Epithelial cell of esophagus (primary cell): Measurements from ENCODE around the gene CENPK.
"Not testable (repeated sequence)": the region's sequence is repeated elsewhere in the genome, so short reads cannot be mapped to it uniquely, and the experiment has no call there.

Experiments
- DNase-seq: peaks from one replicate; pipeline ENCODE4 v3.0.0; 2010; ENCODE audit warnings: low read depth
- H3K4me3 ChIP-seq: 2 replicates; pipeline ENCODE4 v1.5.1; 2011; ENCODE audit warnings: mild to moderate bottlenecking, low read length, control low read depth
- TF ChIP-seq, protein P1 (sequence below): IDR thresholded peaks from 2 replicates; pipeline ENCODE4 v1.5.1; 2011; ENCODE audit warnings: low read depth, mild to moderate bottlenecking, low read length, control low read depth, inconsistent platforms; ENCODE audit not compliant: insufficient read depth; ENCODE audit errors: missing control alignments

CENPK gene, protein sequence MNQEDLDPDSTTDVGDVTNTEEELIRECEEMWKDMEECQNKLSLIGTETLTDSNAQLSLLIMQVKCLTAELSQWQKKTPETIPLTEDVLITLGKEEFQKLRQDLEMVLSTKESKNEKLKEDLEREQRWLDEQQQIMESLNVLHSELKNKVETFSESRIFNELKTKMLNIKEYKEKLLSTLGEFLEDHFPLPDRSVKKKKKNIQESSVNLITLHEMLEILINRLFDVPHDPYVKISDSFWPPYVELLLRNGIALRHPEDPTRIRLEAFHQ

DNA sequence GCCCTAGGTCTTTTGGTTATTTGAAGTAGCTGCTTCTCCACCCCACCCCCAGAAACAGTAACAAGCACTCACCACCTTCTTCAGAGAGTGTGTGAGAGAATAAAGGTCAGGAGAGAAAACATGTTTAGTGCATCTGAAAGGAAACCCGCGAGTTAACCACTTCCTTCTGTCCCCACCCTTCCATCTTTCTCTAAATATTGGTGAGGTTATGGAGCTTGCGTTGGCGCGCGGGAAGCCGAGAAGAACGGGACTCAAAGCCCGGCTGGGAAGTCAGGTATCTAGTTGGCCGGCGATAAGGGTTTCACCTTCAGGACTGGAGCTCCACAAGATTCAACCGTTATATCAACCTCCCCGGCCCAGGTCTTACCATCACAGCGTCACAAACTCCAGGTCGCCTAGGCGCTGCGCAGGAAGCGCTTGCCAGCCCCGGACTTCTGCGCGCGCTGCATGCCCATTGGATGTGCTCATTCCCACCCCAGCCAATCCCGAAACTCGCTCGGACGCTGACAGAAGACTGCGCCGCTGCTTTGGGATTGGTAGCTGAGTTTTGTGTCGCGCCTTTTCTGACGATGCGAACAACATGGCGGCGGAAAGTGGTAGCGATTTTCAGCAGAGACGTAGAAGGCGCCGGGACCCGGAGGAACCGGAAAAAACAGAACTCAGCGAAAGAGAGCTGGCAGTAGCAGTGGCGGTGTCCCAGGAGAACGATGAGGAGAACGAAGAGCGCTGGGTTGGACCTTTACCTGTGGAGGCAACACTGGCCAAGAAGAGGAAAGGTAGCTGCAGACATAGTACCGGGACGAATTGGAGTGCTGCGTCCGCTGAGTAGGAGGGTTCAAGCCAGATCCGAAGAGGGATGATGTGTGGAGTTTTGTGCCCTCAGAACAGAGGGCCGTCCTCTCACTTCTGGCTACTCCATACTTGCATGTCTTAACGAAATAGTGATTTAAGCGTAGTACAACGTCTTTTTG is at the start of gene CENPK, which contains the start of gene PPWD1:
CENPK (minus strand) TSS at position 438 of the 971 bp plus-strand sequence. CDS start 8,261 bp downstream, outside the sequence.
PPWD1 (plus strand) TSS at position 566 of the 971 bp plus-strand sequence; CDS start at position 581, 15 bp downstream.
- TF ChIP-seq, protein P1, sequence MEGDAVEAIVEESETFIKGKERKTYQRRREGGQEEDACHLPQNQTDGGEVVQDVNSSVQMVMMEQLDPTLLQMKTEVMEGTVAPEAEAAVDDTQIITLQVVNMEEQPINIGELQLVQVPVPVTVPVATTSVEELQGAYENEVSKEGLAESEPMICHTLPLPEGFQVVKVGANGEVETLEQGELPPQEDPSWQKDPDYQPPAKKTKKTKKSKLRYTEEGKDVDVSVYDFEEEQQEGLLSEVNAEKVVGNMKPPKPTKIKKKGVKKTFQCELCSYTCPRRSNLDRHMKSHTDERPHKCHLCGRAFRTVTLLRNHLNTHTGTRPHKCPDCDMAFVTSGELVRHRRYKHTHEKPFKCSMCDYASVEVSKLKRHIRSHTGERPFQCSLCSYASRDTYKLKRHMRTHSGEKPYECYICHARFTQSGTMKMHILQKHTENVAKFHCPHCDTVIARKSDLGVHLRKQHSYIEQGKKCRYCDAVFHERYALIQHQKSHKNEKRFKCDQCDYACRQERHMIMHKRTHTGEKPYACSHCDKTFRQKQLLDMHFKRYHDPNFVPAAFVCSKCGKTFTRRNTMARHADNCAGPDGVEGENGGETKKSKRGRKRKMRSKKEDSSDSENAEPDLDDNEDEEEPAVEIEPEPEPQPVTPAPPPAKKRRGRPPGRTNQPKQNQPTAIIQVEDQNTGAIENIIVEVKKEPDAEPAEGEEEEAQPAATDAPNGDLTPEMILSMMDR = no peak
- peak within 1 kb of the TSS; percentile 99 for H3K4me3 ChIP-seq

DNA sequence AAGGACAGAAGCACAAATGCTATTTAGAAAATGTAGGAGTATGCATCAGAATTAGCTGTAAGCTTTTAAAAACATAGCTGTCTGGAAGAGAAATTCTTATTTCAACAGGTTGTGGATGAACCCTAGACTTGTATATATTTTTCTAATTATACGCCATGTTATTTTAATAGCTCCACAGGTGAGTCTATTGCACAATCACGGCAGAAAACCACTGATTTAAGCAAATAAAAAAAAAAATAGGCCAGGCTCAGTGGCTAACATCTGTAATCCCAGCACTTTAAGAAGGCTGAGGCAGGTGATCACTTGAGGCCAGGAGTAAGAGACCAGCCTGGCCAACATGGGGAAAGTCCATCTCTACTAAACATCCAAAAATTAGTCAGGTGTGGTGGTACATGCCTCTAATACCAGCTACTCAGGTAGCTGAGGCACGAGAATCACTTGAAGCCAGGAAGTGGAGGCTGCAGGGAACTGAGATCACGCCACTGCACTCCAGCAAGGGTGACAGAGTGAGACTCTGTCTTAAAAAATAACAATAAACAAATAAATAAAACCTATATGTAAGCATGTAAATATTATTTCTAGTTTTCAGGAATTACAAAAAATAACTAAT is 49.4 kb upstream of the CENPK start:
- TF ChIP-seq, protein P1 = no peak
- no peak for DNase-seq
- no peak overlapping the region for H3K4me3 ChIP-seq

More for the DNA sequence above, at the start of gene CENPK, which contains the start of gene PPWD1:
- DNase-seq = peak; percentile 98

DNA sequence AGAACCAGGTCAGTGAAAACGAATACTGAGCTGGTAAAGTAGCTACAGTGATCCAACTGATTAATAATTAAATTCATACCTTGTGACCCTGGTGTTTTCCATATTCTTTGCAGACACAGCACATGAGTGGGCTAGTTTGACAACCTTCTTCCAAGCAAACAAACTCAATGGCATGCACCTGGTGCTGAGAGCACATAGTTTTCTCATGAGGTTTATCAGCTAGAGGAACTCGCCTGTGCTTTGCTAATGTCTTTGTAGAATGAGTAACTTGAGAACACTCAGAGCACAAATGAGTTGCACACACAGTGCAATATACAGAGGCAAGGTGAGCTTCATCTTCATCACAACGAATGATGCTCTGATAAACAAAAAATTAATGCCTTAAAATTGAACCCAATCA is 48.6 kb upstream of the CENPK start:
- DNase-seq = peak; percentile 92
- TF ChIP-seq, protein P1 = no peak
- H3K4me3 ChIP-seq = no peak overlapping the region

DNA sequence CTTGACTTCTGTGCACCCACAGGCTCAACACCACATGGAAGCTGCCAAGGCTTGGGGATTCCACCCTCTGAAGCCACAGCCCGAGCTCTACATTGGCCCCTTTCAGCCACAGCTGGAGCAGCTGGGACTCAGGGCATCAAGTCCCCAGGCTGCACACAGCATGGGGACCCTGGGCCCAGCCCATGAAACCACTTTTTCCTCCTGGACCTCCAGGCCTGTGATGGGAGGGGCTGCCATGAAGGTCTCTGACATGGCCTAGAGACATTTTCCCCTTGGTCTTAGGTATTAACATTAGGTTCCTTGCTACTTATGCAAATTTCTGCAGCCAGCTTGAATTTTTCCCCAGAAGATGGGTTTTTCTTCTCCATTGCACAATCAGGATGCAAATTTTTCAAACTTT is 38.8 kb upstream of the CENPK start:
- not testable (repeated sequence) for DNase-seq

DNA sequence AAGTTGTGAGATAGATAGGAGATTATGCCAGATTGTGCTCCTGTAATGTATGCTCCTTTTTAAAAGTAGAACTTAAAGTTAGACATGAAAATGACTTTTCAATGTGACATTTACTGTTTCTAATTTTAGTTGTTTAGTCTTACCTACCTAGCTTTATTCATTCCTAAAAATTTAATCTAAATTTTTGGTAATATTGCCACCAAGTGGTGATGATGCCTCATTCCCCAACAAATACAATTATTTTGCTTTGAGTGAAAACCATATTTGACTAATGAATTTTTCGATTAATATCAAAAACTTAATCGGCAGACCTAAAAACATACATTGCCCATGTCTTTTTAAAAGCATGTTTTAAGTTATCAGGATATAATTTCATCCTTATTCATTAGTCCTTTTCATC is 25.7 kb upstream of the CENPK start:
- TF ChIP-seq, protein P1 = no peak
- no peak overlapping the region for H3K4me3 ChIP-seq
- no peak for DNase-seq

More for the DNA sequence above, 38.8 kb upstream of the CENPK start:
- H3K4me3 ChIP-seq = not testable (repeated sequence)

DNA sequence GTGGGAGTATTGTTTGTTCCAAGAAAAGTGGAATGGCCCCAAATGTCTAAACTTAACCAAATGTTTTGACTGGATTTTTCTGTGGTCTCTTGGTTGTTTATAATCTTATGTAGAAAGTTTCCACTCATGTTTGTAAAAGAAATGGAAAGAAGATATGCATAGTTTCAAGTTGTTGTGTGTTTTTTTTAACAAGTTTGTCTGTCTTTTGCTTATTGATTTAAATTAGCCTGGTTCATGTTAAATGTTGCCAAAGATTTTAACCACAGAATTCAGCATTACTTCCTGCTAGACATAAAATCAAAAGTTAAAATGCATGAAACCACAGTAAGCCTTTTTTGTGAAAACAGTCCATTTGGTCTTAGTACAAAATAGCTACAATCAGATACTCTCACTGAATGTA is 14.2 kb upstream of the CENPK start:
- TF ChIP-seq, protein P1 = no peak
- H3K4me3 ChIP-seq = no peak overlapping the region
- DNase-seq = no peak
